GM10248 (cell line): ENCODE data around the gene VGLL3.

Experiments
- CTCF ChIA-PET: fragments of 300-600 bp; sonication (Branson Sonifier 250); formaldehyde crosslinking; extraction: SDS; loops from one replicate; lab custom pipeline; 2021; ENCODE audit warnings: antibody characterized with exemption; lab: Yijun Ruan, JAX
- POLR2A ChIA-PET: fragments of 350-650 bp; sonication (Branson Sonifier 250); formaldehyde crosslinking; extraction: SDS; loops from one replicate; lab custom pipeline; 2020; ENCODE audit warnings: antibody characterized with exemption; lab: Yijun Ruan, JAX
- DNase-seq: peaks from one replicate; pipeline ENCODE4 v3.0.0; 2012; ENCODE audit errors: extremely low spot score
- CTCF ChIP-seq: IDR thresholded peaks from 2 replicates; pipeline ENCODE4 v1.5.1; 2012; ENCODE audit warnings: mild to moderate bottlenecking, low read depth; ENCODE audit errors: extremely low read depth, missing control alignments, control extremely low read depth

VGLL3 gene

GRCh38 chr3:86930831-86931230, 60.1 kb downstream of the VGLL3 start:
- DNase-seq: no peak
- CTCF ChIA-PET: interaction anchor here (0.8 kb wide), 1 partner anchor 25 kb away, joined by 4 read pairs; no protein-coding TSS in a partner anchor
- POLR2A ChIA-PET: no interaction called here
- TF ChIP-seq CTCF: no peak

DNA sequence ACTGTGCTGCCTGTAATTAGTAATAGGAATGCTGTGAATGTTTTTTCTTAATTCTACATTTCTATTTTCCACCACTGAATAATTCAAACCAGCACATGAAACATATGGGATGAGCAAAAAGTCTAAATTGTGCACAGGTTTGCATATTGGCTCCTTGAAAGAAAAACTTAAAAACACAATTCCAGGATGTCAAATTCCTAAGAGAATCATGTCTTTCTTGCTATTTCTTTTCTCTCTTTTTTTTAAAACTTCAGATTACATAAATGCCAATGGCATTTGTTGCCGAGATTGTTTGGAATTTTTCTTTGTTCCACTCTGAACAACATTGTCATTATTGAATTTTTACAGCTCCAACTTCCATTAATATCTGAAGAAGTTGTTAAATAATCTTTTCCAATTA, 60.8 kb downstream of the VGLL3 start:
- DNase-seq: no peak
- no peak for TF ChIP-seq CTCF
- ChIA-PET POLR2A (no interaction called here), CTCF (no interaction called here)

DNA sequence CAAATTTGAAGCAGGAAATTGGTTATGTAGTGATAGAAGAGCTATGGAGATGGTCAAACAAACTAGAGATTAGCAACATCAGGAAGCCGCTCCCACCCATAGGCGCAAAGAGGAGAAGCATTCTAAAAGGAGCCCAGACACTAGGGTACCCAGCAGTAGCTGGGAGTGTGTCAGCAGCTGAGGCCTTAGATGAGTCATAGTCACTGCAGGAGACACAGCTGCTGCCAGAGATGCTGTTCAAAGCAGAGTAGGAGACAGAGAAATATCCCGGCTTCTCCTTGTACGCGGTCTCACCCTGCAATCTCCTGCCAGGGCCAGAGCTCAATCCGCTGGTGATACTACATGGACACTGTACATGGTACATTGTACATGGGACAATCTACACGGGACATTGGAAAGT, 61.9 kb downstream of the VGLL3 start:
- CTCF ChIA-PET: no interaction called here
- POLR2A ChIA-PET: no interaction called here
- TF ChIP-seq CTCF: no peak

GRCh38 chr3:86923071-86923491, 67.9 kb downstream of the VGLL3 start:
- CTCF ChIA-PET: no interaction called here
- DNase-seq: no peak
- TF ChIP-seq CTCF: no peak
- POLR2A ChIA-PET: no interaction called here

More for the DNA sequence above, 61.9 kb downstream of the VGLL3 start:
- DNase-seq: no peak

GRCh38 chr3:86921971-86922680, 68.8 kb downstream of the VGLL3 start:
- no peak for TF ChIP-seq CTCF
- POLR2A ChIA-PET: no interaction called here
- CTCF ChIA-PET: interaction anchor here (1.4 kb wide), 1 partner anchor 103 kb away, joined by 3 read pairs; no protein-coding TSS in a partner anchor
- DNase-seq: no peak

DNA sequence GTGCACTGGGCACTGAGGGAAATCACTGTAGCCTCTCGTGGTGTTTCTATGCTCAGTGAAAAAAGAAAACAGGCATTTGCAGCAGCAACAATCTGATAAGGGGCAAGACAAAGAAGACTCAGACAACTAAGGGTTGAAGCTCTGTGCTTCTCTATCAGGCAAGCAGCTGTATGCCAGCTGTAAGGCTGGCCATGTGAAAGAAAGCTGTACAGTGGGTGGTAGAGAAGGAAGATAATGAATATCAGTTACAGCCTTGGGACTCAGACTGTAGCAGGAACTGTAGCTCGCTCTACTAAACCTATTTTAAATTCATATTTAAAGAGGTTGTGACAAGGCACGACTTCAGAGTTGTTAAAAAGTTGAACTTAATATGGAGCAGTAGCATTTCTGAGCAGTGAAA, 76.3 kb downstream of the VGLL3 start:
- ChIA-PET CTCF (no interaction called here), POLR2A (no interaction called here)
- DNase-seq: no peak
- TF ChIP-seq CTCF: no peak
